NCI-H524 (cell line): ENCODE measurements around the gene C6orf52.
A peak's percentile ranks its signal among the peaks of the same experiment; 100 is the strongest.
"Not testable (repeated sequence)": the region's sequence is repeated elsewhere in the genome, so short reads cannot be mapped to it uniquely, and the experiment has no call there.

Experiments used
- DNase-seq, 2 experiments: peaks; one replicate each; lab custom pipeline; 2025; lab: John Stamatoyannopoulos, UW

Gene C6orf52

DNA sequence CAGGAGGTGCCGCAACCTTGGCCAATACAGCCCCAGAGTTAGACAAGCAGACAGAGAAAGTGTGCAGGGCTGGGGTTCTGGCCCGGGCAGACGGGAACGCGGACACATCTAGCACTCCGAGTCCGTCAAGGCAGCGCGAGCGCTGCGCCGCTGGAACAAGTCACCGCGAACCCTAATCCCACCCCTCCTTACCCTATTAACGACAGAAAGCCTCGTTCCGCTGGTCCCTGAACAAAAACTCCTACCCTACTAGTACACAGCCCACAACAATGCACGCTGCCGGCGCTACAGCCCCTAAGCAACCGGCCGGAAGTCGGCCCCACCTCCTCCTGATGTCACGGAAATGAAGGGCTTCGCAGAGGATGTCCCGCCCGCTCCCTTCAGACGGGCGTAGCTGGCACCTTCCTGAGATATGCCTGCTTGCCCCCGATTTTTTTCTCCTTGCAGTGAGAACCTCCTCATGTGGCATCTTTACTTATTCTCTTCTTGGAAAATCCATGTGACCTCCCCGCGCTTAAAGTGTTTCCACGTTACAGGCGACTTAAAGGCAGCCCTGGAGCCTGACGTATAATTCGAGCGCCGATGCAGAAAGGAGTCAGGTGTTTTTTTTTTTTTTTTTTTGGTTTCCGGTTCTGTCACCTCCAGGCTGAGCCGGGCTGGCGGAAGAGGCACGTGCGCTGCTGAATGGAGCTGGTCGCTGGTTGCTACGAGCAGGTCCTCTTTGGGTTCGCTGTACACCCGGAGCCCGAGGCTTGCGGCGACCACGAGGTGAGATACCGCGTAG lies at the start of gene C6orf52, which contains the start of gene PAK1IP1:
Gene C6orf52, minus strand, starts transcription at position 315 of the 784 bp plus-strand sequence. CDS start 7,066 bp downstream, outside the sequence.
Gene PAK1IP1, plus strand, starts transcription at position 671 of the 784 bp plus-strand sequence. Its CDS starts 14 bp downstream, at position 685.
- peak; percentile 86 to 91 for DNase-seq

DNA sequence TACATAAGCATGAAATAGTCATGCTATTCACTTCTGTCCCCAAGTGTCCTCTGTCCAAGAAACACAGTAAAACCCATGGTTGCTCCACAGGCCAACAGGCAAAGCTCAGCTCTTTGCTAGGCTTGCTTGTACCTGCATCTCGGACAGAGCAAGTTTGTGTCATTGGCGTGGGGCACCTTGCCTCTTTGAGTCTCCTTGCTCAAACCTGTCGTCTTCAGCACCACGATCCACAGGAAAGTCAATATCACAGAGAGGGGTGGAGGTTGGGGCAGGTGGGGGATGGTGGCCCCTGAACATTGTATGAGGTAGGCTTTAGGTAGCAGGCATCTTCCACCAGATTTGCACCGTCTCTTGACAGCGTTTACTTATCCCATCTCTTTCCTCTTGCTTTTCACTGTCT lies 49.1 kb upstream of the C6orf52 start:
- no peak for DNase-seq

DNA sequence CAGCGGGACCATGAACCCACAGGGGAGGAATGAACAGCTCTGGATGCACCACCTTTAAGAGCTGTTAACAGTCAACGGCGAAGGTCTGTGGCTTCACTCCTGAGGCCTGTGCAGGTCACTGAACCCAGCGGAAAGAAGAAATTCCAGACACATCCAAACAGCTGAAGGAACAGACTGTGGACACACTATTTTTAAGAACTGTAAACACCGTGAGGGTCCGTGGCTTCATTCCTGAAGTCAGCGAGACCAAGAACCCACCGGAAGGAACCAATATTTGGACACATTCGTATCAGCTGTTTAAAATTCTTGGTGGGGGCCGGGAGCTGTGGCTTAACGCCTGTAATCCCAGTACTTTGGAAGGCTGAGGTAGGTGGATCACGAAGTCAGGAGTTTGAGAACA lies 47.8 kb upstream of the C6orf52 start:
- DNase-seq = no peak

DNA sequence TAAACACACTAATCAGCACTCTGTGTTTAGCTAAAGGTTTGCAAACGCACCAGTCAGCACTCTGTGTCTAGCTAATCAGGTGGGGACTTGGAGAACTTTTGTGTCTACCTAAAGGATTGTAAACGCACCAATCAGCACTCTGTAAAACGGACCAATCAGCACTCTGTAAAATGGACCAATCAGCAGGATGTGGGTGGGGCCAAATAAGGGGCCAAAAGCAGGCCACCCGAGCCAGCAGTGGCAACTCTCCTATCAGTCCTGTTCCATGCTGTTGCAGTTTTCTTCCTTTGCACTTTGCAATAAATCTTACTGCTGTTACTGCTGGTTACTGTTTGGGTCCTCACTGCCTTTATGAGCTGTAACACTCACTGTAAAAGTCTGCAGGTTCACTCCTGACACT lies 47.2 kb upstream of the C6orf52 start:
- DNase-seq = not testable (repeated sequence)

DNA sequence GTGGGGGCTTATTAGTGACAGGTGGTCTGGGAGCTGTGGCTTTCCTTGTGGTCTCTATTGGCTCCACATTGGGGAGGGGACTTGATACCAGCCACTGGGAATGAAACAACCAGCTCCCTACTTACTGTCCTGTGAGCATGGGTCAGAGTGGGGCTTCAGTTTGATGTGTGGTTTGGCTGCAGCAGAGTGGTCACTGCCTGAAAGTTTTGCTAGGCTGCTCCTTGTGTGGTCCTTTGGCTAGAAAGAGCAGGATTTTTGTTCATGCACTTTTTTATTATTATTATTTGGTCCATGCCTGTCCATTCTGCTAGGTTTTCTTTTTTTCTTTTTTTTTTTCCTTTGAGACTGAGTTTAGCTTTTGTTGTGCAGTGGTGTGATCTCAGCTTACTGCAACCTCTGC lies 45.6 kb upstream of the C6orf52 start:
- DNase-seq = no peak

DNA sequence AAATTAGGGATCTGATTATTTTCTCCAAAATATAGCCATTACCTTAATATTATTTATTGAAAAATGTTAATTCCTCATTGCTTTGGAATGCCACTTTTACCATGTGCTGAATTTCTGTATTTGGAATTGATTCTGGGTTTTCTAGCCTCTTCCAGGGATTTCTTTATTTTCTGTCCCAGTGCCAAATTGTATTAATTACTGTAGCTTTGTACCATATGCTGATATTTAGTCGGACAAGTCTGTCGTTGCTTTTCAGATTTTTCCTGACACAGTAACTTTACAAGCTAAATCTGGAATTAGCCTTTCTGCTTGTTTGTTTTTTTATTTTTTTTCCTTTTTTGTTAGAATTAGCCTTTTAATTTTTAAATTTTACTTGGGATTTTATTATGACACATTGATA lies 42.3 kb upstream of the C6orf52 start:
- peak; percentile 13 to 30 for DNase-seq

DNA sequence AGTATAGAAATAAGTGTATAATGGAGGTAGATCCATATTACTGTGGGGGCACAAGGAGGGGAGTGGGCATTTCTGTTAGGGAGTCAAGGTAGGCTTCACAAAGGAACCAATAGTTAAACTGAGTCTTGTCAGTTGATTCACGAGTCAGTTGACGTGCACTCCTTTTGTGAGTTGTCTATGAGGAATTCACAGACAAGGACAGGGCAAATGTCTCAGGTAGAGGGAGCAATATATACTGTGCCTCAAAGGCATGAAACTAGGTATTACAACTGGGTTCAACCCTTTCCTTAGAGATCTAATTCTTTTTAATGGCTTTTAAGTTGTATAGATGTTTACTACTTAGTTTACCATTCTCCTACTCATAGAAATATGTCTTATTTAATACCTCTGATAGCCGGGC lies 39.4 kb upstream of the C6orf52 start:
- DNase-seq = no peak

DNA sequence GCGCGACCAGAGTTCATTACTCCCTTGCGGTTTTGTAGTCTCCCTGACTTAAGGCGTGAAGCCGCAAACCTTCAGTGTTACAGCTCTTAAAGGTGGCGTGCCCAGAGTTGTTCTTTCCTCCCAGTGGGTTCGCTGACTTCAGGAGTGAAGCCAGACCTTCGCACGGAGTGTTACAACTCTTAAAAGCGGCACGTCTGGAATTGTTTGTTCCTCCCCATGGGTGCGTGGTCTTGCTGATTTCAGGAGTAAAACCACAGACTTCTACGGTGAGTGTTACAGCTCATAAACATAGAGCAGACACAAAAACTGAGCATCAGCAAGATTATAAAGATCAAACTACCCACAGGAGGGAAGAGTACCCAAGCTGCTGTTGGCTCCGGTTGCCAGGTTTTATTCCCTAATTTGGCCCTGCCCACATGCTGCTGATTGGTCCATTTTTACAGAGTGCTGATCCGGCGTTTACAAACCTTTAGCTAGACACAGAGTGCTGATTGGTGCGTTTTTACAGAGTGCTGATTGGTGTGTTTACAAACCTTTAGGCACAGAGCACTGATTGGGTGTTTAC lies 38.8 kb upstream of the C6orf52 start:
- no peak for DNase-seq

DNA sequence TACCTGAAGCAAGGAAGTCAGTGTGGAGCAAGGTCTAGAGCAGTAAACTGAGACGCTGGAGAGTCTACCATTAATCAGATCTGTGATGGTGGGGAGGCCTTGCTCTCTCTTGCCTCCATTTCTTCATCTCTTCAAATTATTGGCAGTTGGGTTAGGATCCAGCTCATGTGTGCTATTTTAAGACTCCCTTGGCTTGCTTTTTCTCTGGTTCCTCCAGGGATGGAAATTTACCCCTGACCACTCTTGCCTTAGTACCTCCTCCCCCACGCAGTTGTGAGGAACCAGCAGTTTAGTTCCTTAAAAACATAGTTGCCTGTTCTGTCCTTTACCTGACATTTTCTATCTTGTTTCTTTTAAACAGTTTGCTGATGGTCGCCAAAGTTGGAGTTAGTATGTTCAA lies 35.8 kb upstream of the C6orf52 start:
- no peak for DNase-seq

DNA sequence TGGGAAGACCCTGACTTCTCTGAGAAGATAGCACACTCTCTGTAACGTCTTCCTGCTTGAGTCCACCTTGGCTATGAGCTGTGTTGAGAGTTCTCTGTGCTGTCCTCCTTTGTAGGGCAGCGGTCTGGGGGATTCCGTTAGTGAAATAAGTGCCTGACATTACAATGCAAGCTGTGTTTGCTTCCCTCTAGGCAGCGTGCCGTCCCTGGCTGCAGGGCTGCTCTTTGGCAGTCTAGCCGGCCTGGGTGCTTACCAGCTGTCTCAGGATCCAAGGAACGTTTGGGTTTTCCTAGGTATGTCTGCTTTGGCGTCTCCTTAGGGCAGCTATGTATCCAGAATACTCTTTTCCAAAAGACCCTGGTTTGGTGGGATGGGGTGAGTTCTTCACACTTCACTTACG lies 31.3 kb upstream of the C6orf52 start:
- DNase-seq = no peak

DNA sequence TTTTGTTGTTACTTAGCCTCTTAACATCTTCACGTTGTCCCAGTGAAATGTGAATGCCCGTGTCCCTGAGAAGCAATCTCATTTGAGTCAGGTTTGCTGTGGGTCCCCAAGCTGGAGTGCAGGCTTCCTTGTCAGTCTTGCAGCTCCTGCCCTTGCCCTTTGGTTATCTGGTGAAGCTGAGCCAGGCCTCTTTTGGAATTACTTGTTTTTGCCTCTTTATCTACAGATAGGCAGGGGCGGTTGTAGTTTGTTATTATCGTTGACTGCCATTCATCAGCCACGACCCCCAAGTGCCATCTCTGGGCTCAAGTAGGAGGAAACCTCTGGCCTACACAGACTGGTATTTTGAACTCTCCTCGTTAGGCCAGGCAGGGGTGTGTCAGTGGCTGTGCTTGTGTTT lies 30.6 kb upstream of the C6orf52 start:
- no peak for DNase-seq

DNA sequence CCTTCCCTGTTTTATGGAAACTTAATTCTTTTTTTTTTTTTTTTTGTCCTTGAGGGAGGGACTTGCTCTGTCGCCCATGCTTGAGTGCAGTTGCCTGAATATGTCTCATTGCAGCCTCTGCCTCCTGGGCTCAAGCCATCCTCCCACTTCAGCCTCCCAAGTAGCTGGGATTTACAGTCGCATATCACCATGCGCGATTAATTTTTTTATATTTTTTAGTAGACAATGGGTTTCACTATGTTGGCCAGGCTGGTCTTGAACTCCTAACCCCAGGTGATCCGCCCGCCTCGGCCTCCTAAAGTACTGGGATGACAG lies 29.1 kb upstream of the C6orf52 start:
- DNase-seq = no peak

DNA sequence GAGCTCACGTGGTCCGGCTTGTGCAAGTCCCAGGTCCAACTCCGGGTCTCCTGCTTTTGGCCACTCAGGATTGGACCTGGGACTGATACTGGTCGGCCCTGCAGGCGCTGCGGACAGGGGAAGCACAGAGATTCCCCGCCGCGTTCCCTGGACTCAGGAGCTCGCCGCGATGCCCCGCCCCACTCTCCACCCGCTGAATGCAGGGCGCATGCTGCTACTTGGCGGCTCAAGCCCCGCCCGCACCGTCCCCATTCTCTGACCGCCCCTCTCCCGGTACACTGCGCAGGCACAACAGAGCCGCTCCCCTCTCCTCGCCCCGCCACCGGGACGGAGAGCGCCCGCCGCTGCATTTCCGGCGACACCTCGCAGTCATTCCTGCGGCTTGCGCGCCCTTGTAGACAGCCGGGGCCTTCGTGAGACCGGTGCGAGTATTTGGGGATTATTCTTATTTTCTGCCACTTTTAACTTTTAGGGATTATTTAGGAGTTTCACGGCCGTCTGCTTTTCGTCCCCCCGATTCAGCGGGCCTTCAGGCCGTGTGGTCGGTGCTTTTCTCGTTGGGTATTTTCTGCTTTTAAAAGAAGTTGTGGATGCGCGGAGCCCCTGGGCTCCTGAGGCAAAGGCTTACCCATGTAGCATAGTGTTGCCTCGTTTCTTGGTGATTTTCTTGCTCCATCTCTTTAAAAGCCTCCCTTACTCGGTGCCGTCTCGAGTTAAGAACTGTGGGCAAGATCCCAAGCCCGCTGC lies 28.6 kb upstream of the C6orf52 start, which contains the start of gene TMEM14C:
Gene TMEM14C, plus strand, starts transcription at position 251 of the 747 bp plus-strand sequence. CDS start 1,544 bp downstream, outside the sequence.
- DNase-seq = peak; percentile 90 to 94

DNA sequence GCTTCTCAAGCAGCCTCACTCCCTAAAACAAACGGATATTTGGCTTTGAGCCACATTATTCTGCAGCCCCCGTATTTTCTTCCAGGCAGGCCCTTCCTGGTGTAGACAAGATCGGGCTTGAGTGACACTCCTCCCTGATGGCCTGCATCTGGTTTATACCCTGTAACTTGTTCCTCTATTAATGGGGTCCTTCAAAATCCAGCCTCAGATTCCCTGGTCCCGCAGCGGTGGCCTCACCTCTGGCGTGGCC lies 28.1 kb upstream of the C6orf52 start:
- no peak for DNase-seq

DNA sequence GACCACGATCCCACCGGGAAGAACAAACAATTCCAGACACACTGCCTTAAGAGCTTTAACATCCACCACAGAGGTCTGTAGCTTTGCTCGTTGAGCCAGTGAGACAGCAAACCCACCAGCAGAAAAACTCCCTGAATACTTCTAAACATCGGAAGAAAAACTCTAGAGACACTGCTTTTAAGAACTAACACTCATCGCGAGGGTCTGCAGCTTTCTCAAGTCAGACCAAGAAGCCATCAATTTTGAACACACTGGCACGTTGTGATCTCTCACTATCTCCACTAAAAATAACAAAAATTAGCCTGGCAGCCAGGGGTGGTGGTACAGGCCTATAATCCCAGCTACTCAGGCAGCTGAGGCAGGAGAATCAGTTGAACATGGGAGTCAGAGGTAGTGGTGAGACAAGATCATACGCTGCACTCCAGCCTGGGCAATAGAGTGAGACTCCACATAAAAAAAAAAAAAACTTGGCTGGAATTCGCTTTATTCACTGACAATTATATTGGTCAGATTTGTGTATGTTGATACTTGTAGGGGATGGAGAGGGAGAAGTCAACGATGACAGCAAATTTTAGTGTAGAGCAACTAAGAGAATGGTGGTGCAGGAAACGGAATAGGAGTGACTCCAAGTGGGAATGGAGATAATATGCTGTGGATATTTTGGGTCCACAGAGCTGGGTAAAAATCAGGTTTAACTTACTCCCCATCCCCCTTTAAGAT lies 27.6 kb upstream of the C6orf52 start:
- no peak for DNase-seq

DNA sequence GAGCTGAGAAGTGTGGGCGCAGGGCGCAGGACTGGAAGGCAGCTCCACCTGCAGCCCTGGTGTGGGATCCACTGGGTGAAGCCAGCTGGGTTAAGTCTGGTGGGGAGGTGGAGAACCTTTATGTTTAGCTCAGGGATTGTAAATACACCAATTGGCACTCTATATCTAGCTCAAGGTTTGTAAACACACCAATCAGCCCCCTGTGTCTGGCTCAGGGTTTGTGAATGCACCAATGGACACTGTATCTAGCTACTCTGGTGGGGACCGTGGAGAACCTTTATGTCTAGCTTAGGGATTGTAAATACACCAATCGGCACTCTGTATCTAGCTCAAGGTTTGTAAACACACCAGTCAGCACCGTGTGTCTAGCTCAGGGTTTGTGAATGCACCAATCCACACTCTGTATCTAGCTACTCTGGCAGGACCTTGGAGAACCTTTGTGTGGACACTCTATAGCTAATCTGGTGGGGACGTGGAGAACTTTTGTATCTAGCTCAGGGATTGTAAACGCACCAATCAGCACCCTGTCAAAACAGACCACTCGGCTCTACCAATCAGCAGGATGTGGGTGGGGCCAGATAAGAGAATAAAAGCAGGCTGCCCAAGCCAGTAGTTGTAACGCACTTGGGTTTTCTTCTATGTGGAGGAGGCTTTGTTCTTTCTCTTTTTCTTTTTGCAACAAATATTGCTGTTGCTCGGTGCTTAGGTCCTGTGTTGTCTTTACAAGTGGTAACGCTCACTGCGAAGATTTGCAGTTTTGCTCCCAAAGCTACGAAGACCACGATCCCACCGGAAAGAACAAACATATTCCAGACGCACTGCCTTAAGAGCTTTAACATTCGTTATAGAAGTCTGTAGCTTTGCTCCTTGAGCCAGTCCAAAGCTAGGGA lies 26.8 kb upstream of the C6orf52 start:
- peak in 1 of 2 experiments; percentile 19 for DNase-seq

DNA sequence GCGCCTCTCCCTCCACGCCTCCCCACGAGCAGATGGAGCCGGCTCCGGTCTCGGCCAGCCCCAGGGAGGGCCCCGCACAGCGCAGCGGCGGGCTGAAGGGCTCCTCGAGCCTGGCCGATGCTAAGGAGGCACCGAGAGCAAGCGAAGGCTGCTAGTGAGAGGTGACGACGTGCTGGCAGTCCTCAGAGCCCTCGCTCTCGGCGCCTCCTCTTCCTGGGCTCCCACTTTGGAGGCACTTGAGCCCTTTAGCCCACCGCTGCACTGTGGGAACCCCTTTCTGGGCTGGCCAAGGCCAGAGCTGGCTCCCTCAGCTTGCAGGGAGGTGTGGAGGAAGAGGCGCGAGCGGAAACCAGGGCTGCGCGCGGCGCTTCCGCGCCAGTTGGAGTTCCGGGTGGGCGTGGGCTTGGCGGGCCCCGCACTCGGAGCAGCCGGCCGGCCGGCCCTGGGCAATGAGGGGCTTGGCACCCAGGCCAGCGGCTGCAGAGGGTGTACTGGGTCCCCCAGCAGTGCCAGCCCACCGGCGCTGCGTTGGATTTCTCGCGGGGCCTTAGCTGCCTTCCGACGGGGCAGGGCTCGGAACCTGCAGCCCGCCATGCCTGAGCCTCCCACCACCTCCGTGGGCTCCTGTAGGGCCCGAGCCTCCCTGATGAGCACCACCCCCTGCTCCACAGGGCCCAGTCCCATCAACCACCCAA lies 26.0 kb upstream of the C6orf52 start:
- DNase-seq = peak in 1 of 2 experiments; percentile 46

DNA sequence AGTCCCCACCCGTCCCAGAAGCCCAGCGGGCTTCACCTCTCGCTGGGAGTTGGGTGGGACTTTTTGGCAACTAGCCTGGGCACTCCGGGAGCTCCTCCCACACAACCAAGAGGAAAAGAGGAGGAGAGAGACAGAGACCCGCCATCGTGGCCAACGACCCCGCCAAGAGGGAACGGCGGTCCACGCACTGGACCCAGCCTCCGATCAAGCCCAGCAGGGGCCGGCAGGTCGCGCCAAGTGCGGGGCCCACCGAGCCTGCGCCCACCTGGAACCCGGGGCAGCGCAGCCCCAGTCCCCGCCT lies 25.5 kb upstream of the C6orf52 start:
- peak in 1 of 2 experiments; percentile 36 for DNase-seq

DNA sequence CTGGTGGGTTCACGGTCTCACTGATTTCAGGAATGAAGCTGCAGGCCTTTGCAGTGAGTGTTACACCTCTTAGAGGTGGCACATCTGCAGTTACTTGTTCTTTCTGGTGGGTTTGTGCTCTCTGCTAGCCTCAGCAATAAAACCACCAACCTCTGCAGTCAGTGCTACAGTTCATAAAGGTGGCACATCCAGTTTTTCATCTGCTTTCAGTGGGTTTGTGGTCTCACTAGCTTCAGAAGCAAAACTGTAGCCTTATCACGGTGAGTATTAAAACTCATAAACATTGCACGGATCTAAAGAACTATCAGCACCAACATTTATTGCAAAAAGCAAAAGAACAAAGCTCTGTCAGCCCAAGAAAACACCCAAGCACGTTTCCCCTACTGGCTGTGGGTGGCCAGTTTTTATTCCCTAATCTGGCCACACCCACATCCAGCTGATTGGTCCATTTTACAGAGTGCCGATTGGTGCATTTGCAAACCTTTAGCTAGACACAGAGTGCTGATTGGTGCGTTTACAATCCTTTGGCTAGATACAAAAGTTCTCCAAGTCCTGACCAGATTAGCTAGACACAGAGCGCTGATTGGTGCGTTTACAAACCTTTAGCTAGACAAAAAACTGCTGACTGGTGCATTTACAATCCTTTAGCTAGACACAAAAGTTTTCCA lies 25.0 kb upstream of the C6orf52 start:
- peak in 1 of 2 experiments; percentile 31 for DNase-seq

DNA sequence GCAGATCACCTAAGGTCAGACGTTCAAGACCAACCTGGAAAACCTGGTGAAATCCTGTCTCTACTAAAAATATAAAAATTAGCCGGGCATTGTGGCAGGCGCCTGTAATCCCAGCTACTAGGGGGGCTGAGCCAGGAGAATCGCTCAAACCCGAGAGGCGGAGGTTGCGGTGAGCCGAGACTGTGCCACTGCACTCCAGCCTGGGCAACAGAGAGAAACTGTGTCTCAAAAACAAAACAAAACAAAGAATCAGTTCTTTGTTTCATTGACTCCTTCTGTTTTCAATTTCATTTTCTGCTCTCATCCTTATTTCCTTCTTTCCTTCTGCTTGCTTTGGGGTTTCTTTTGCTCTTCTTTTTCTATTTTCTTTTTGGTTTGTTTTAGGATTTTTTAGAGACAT lies 19.5 kb upstream of the C6orf52 start:
- no peak for DNase-seq

DNA sequence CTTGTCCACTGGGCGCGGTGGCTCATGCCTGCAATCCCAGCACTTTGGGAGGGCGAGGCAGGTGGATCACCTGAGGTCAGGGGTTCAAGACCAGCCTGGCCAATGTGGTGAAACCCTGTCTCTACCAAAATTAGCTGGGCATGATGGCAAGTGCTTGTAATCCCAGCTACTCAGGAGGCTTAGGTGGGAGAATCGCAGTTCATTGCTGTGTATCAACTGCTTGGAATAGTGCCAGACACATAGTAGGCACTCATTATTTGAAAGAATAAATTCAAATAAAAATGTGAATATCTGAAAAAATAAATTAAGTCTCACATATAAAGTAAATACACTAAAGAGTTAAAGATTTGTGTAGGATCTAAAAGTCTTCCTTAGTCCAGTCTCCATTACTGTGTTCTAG lies 2.2 kb upstream of the C6orf52 start:
- DNase-seq = no peak
